Measurements from ENCODE around the gene MYOF.
"Not testable (repeated sequence)": the region's sequence is repeated elsewhere in the genome, so short reads cannot be mapped to it uniquely, and the experiment has no call there.

MYOF gene

DNA sequence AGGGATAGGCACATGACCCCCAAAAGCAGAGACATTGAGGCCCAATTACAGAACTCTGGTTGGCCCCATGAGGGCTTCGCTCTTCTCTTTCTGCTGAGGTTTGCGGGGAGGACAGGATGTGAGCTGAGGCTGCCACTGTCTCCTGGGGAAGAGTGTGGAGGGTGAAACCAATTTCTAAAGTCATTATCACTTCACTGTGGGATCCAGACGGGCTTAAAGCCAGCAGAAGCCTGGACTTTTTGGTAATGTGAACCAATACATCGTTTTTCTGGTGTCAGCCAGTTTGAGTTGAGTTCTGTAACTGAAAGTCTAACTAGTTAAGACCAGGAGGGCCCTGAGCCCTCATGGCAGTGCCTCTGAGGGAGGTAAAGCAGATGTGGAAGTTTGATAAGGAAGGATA is 163.0 kb downstream of the MYOF start:
- TF ChIP-seq, protein P1, sequence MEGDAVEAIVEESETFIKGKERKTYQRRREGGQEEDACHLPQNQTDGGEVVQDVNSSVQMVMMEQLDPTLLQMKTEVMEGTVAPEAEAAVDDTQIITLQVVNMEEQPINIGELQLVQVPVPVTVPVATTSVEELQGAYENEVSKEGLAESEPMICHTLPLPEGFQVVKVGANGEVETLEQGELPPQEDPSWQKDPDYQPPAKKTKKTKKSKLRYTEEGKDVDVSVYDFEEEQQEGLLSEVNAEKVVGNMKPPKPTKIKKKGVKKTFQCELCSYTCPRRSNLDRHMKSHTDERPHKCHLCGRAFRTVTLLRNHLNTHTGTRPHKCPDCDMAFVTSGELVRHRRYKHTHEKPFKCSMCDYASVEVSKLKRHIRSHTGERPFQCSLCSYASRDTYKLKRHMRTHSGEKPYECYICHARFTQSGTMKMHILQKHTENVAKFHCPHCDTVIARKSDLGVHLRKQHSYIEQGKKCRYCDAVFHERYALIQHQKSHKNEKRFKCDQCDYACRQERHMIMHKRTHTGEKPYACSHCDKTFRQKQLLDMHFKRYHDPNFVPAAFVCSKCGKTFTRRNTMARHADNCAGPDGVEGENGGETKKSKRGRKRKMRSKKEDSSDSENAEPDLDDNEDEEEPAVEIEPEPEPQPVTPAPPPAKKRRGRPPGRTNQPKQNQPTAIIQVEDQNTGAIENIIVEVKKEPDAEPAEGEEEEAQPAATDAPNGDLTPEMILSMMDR (IDR thresholded peaks at IDR 0.05; ENCODE audit: extremely low read depth, missing control alignments): no peak

DNA sequence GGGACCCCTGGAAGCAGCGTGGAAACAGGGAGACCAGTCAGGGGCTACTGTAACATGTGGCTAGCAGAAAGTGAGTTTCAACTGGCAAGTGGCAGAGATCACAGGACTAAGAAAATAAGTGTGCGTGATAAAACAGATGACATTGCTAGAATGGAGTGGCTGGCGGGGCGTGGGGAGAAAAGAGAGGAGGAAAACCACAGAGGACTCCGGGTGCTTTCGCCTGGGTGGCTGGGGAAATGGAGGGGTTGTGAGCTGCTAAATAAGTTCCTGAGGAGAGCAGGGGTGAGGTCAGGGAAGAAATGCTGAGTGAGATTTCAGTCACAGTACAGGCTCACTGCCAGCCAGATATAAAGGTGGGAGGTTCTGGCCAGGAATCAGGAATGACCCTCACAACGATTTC is 166.9 kb downstream of the MYOF start:
- TF ChIP-seq, protein P1 (IDR thresholded peaks at IDR 0.05; ENCODE audit: extremely low read depth, missing control alignments): no peak
- no peak for DNase-seq (ENCODE audit: low spot score)

More for the DNA sequence above, 163.0 kb downstream of the MYOF start:
- DNase-seq (ENCODE audit: low spot score): no peak

DNA sequence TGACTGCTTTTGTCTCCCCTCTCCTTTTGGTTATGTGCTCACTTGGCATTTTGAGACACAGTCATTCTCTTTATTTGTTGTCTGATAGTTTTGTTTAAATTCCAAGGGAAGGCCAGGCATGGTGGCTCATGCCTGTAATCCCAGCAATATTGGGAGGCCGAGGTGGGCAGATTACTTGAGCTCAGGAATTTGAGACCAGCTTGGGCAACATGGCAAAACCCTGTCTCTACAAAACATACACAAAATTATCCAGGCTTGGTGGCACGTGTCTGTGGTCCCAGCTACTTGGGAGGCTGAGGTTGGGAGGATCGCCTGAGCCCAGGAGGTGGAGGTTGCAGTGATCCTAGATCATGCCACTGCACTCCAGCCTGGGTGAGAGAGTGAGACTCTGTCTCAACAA is 167.5 kb downstream of the MYOF start:
- DNase-seq (ENCODE audit: low spot score): not testable (repeated sequence)

DNA sequence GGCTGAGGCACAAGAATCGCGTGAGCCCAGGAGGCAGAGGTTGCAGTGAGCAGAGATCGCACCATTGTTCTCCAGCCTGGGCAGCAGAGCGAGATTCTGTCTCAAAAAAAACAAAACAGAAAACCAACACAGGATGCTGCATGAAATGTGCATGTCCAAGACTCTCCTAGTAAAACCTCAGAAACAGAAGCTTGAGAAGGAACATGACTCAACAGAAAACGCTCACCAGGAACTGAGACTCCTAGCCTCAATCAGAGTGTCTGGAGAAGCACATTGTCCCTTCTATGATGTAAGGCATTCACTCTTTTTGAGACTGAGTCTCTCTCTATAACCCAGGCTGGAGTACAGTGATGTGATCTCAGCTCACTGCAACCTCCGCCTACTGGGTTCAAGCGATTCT is 168.3 kb downstream of the MYOF start:
- TF ChIP-seq, protein P1 (IDR thresholded peaks at IDR 0.05; ENCODE audit: extremely low read depth, missing control alignments): no peak
- DNase-seq (ENCODE audit: low spot score): no peak

DNA sequence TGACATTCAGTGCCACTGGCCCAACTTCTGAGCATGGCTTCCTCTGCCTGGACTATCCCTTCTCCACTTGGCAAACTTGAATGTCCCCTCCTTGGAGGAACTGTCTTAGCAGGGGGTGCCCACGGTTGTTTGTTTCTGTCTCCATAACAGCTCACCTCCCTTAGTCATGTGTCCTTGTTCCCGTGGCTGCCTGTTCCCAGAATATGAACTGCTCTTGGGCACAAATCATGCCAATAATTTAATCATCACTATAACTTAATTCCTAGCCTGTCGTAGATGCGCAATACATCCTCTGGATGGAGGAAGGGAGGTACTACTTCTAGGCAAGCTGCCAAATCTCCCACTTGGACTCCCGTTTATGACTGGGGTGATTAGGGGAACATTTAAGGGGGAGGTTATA is 173.1 kb downstream of the MYOF start:
- TF ChIP-seq, protein P1 (IDR thresholded peaks at IDR 0.05; ENCODE audit: extremely low read depth, missing control alignments): no peak
- DNase-seq (ENCODE audit: low spot score): no peak

DNA sequence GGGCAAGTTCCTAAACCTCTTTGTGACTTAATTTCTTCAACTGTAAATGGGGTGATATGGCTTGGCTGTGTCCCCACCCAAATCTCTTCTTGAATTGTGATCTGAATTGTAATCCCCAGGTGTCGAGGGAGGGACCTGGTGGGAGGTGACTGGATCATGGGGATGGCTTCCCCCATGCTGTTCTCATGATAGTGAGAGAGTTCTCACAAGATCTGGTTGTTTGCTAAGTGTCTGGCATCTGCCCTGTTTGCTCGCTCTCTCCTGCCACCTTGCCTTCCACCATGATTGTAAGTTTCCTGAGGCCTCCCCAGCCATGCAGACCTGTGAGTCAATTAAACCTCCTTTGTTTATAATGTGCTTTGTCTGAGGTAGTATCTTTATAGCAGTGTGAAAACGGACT is 177.0 kb downstream of the MYOF start:
- no peak for DNase-seq (ENCODE audit: low spot score)
- TF ChIP-seq, protein P1 (IDR thresholded peaks at IDR 0.05; ENCODE audit: extremely low read depth, missing control alignments): no peak

DNA sequence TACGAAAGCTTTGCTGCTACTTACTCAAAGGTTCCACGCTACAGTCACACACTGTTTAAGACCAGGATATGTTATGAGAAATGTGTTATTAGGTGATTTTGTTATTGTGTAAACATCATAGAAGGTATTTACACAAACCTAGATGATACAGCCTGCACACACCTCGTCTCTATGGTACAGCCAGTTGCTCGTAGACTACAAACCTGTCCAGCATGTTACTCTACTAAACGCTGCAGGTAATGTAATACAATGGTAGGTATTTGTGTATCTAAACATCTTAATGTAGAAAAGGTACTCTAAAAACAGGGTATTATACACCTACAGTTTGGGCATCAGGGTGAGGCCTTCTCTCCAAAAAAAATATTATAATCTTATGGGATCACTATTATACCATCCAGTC is 181.2 kb downstream of the MYOF start:
- TF ChIP-seq, protein P1 (IDR thresholded peaks at IDR 0.05; ENCODE audit: extremely low read depth, missing control alignments): no peak
- no peak for DNase-seq (ENCODE audit: low spot score)

DNA sequence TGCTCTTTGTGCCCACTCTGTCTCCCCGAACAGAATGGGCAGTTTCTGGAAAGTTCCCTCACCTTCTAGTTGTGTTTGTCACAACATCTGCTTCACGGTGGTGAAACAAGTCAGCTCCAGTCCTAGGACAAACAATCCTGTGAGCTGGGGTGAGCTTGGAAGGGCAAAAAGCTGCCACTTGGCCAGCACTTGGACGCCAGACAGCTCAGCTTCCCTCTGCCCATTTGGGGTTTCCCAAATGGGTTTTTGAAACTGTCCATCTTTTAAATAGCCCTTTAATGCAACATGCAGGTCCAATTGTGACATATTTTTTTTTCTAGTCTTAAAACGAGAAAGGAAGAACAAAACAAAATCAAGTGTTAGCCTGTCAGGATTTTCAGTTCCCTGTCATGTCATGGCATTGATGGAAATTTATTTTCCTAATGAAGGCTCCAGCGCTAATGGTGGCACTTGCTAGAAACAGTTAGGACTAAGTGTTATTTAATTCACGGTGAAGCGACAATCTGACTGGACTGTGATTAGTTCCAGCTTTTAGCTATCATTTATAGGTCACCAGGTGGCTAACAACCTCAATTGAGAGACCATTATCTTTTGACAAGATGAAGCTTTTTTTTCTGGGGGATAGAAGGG is 181.7 kb downstream of the MYOF start:
- TF ChIP-seq, protein P1 (IDR thresholded peaks at IDR 0.05; ENCODE audit: extremely low read depth, missing control alignments): no peak

More for the DNA sequence above, 181.7 kb downstream of the MYOF start:
- DNase-seq (ENCODE audit: low spot score): no peak

All from GM20000 (cell line).